ENCODE measurements around the gene PTPRN2. TPM values are rescaled to one million over a fixed set of nuclear protein-coding genes. Genes with fewer than 3 reads are reported as not detected.

Gene PTPRN2
- total RNA-seq, 1 donor from 2014 or later, result 0.72 TPM

- no peak for DNase-seq (ENCODE audit: low spot score)
Measured at GRCh38 chr7:157840914-157841772, 746.5 kb downstream of the PTPRN2 start.

- no peak for DNase-seq (ENCODE audit: low spot score)
Measured at GRCh38 chr7:157840174-157840913, 747.3 kb downstream of the PTPRN2 start.

- DNase-seq (ENCODE audit: low spot score), result no peak
Measured at GRCh38 chr7:157839672-157840167, 747.9 kb downstream of the PTPRN2 start.

GRCh38 chr7:157839226-157839625 lies 748.4 kb downstream of the PTPRN2 start:
- DNase-seq (ENCODE audit: low spot score), result no peak

DNA sequence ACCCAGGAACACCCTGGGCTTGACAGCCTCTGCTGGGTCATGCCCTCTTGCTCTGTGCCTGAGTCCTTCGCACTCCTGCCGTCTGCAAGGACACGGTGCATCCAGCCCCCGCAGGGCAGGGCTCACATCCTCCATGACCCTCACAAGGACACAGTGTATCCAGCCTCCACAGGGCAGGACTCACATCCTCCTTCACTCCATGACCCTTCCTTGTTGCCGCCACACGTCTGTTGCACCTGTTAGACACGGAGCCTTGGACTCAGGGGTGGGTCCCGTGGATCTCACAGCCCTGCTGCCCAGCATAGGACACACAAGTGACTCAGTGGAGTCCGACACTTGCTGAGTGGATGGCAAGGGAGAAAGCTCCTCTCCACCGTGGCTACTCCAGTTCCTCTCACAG lies 750.1 kb downstream of the PTPRN2 start:
- no peak for DNase-seq (ENCODE audit: low spot score)

GRCh38 chr7:157837047-157837446 lies 750.6 kb downstream of the PTPRN2 start:
- DNase-seq (ENCODE audit: low spot score), result no peak

DNA sequence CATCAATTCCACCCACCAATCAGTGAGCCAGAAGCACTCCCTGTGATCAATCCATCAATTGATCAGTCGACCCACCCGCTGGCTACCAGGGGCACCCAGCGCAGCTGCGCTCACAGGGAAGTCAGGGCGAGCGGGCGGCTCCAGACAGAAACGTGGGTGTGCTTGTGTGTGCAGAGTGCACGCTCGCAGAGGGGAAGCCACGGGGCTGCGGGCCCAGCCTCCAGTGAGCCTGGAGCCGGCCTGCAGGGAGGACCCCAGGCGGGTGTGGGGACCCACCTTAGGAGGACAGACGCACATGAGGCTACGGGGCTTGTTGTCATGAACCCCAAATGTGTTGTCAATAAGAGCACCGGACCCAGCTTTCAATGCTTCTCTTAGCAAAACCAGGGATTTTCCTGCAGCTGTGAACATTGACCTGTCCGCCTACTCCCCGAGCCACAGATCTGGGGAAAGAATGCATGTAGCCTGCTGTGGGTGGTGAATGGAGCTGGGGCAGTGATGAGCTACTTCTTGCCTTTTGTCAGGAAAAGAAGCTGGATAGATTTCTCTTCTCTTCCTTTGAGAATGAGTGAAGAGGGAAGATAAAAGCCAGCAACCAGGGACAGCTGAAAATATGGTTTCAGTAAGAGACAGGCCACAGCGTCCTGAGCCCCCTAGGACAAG lies 753.0 kb downstream of the PTPRN2 start:
- no peak for DNase-seq (ENCODE audit: low spot score)

DNA sequence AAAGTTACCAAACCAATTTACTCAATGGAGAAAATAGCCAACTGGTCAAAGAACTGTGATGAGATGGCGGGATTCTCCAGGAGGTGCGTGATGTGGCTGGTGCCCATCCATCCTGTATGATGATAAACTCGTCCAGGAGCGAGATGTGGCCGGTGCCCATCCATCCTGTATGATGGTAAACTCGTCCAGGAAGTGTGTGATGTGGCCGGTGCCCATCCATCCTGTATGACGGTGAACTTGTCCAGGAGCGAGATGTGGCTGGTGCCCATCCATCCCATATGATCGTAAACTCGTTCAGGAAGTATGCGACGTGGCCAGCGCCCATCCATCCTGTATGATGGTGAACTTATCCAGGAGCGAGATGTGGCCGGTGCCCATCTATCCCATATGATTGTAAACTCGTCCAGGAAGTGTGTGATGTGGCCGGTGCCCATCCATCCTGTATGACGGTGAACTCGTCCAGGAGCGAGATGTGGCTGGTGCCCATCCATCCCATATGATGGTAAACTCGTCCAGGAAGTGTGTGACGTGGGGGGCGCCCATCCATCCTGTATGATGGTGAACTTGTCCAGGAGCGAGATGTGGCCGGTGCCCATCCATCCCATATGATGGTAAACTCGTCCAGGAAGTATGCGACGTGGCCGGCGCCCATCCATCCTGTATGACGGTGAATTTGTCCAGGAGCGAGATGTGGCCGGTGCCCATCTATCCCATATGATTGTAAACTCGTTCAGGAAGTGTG lies 754.6 kb downstream of the PTPRN2 start:
- DNase-seq (ENCODE audit: low spot score), result no peak

GRCh38 chr7:157832421-157832820 lies 755.2 kb downstream of the PTPRN2 start:
- DNase-seq (ENCODE audit: low spot score), result no peak

GRCh38 chr7:157832006-157832405 lies 755.6 kb downstream of the PTPRN2 start:
- DNase-seq (ENCODE audit: low spot score), result no peak

GRCh38 chr7:157831143-157831905 lies 756.3 kb downstream of the PTPRN2 start:
- no peak for DNase-seq (ENCODE audit: low spot score)

DNA sequence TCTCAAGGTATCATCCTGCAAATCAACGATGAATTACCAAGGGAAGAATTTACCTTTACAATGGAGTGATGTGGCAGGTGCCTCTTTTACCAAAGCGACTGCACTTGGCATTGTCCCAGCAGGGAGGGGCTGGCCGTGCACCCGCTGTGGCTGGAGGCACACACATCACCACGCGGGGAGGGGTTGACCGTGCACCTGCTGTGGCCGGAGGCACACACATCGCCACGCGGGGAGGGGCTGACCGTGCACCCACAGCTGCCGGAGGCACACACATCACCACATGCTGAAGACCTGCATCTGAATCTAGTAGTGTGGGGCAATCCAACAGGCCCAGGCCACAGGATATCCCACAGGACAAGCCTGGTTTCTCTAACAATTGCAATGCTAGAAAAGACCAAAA lies 757.3 kb downstream of the PTPRN2 start:
- no peak for DNase-seq (ENCODE audit: low spot score)

GRCh38 chr7:157829491-157829890 lies 758.1 kb downstream of the PTPRN2 start:
- DNase-seq (ENCODE audit: low spot score), result no peak

GRCh38 chr7:157828881-157829280 lies 758.7 kb downstream of the PTPRN2 start:
- no peak for DNase-seq (ENCODE audit: low spot score)

DNA sequence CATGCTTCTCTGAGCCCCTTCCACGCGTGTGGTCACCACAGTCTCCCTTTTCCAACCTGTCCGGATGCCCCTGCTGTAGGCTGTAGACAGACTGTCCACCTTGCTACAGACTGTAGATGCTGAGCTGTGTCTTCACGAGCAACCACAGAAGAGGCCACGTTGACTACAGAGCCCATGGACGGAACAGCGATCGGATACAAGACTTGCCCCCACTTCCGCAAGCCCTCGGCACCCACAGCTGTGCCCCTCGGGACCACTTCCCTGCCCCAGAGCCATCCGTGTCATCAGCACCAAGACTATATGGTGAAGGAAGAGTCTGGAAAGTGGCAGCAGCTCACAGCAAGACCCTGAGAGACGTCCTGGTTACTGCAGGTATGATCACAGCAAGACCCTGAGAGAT lies 759.4 kb downstream of the PTPRN2 start:
- DNase-seq (ENCODE audit: low spot score), result no peak

DNA sequence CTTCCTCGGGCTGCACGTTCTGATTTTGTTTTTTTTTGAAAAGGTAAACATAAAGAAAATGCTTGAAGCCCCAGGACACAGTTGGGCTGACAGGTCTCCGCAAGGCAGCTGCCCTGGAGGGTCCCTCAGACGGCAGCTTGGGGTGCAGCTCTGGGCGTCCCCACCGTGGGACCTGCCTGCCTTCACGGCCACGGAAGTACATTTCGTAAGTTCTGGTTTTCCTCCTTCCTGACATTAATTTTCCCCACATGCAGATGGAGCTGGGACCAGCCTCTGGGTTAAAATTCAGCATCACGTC lies 759.8 kb downstream of the PTPRN2 start:
- DNase-seq (ENCODE audit: low spot score), result no peak

DNA sequence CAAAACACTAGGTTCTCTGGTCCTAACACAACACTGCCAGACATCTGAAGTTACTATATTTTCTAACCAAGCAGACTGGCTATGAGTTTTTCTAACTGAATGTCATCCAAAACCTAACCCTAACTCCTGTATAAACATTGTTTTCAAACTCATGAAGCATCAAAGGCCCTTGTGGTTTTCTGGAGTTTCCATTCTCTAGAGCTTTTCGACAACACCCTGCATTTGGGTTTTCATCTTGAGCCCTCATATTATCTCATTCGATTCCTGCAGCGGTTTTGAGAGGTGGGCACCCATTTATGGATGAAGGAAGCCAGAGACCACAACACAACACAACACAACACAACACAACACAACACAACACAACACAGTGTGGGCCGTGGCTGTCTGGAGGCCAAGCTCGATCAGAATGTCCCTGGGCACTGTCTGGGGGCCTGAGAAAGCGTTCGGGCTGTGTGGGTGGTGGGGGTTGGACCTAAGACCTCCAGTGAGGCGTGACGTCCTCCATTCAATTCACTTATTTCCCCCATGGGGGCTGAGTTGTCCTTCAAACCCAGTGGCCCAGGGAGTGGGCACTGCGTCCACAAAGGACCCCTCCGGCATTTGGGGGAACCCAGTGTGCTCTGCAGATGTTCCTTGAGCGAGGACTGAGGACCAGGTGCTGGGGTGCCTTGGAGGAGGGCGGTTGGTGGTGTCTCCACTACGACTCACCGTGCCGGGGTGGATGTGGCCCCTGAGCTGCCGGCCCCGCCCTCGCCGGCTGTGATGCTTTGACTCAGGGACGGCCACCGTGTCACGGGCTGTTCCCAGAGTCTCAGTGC lies 760.4 kb downstream of the PTPRN2 start:
- no peak for DNase-seq (ENCODE audit: low spot score)

DNA sequence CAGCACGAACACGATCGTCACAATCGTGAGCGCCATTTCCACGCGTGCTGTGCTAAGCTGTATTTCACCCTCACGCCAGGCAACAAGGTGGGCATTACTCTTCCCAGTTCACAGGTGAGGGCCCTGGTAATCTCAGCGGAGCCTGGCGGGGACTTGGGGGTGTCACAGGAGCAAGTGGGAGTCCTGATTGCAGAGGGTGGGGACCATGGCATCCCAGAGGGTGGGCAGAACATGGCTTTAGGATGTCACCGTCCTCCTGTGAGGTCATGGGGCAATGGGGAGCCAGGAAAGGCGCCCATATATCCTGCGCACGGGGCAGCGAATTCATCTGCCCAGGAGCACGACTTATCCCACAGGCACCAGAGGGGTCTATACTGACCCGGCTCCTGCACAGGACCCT lies 761.1 kb downstream of the PTPRN2 start:
- no peak for DNase-seq (ENCODE audit: low spot score)

DNA sequence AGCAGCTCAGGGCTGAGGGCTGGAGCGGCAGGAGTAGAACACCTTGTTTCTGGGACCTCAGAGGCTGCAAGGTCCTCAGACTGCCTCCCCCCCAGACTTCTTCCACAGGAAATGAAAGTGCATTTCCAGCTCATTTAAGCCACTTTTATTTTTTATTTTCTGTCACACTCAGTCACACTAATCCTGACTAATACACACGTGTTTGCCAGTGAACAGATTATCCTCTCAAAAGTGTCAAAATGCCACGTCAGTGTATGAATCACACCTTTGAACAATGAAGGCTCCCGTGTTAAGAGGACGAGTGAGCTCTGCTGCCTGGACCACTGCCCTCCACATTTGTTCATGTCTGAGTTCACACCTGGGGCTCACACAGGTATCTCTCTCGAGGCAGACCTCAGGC lies 762.3 kb downstream of the PTPRN2 start:
- no peak for DNase-seq (ENCODE audit: low spot score)

GRCh38 chr7:157824819-157825121 lies 762.9 kb downstream of the PTPRN2 start:
- DNase-seq (ENCODE audit: low spot score), result no peak

All from umbilical cord (tissue), 2 donors.